Activated CD4-positive, alpha-beta T cell treated with anti-CD3 and anti-CD28 coated beads for 36 hours (primary cell): ENCODE data around the gene TAP2. TPM values are rescaled to one million over a fixed set of nuclear protein-coding genes. Genes with fewer than 3 reads are reported as not detected.
A peak's percentile ranks its signal among the peaks of the same experiment; 100 is the strongest.

Source experiments
- ATAC-seq: fragments of 200-7000 bp; cut with Tn5 transposase; one replicate; pipeline ENCODE4 v1.10.0; 2021; ENCODE audit warnings: mild to moderate bottlenecking, moderate library complexity
- CTCF ChIA-PET: fragments of 350-600 bp; sonication (Branson Sonifier 250); formaldehyde crosslinking; loops from one replicate; lab custom pipeline; 2021; ENCODE audit warnings: antibody characterized with exemption; lab: Charles Lee
- POLR2A ChIA-PET: fragments of 350-600 bp; sonication (Branson Sonifier 250); formaldehyde crosslinking; loops from one replicate; lab custom pipeline; 2021; ENCODE audit warnings: antibody characterized with exemption, inconsistent platforms; lab: Charles Lee
- DNase-seq: peaks from one replicate; pipeline ENCODE4 v3.0.0-alpha.2; 2020
- H3K27ac Mint-ChIP-seq: one replicate; pipeline ENCODE4 v1.8.0; 2021; ENCODE audit warnings: mixed read lengths
- H3K27me3 Mint-ChIP-seq: one replicate; pipeline ENCODE4 v1.8.0; 2021; ENCODE audit warnings: mixed read lengths
- H3K36me3 Mint-ChIP-seq: one replicate; pipeline ENCODE4 v1.8.0; 2021; ENCODE audit warnings: low read depth, mixed read lengths
- H3K4me1 Mint-ChIP-seq: one replicate; pipeline ENCODE4 v1.8.0; 2021; ENCODE audit warnings: mixed read lengths
- H3K4me3 Mint-ChIP-seq: one replicate; pipeline ENCODE4 v1.8.0; 2021; ENCODE audit warnings: mild to moderate bottlenecking, moderate library complexity, mixed read lengths
- H3K9me3 Mint-ChIP-seq: one replicate; pipeline ENCODE4 v1.8.0; 2021; ENCODE audit warnings: low read depth, mixed read lengths
- intact Hi-C, 2 experiments: fragments of 100-400 bp; cut with DNase I in 1 of 2; cut with micrococcal nuclease in 1 of 2; formaldehyde crosslinking; loops; one replicate each; pipeline versions ENCODE4 v1.14.2 to v1.15.1; 2022 to 2024; cut with DNase I, micrococcal nuclease
- total RNA-seq, 2 experiments: library from RNA; stranded (reverse); gene quantifications; one replicate each; pipeline ENCODE4 v1.2.3, GENCODE V29; 2021

Gene TAP2
- total RNA-seq, 2 experiments from 2014 or later, result 96.4 to 150 TPM

DNA sequence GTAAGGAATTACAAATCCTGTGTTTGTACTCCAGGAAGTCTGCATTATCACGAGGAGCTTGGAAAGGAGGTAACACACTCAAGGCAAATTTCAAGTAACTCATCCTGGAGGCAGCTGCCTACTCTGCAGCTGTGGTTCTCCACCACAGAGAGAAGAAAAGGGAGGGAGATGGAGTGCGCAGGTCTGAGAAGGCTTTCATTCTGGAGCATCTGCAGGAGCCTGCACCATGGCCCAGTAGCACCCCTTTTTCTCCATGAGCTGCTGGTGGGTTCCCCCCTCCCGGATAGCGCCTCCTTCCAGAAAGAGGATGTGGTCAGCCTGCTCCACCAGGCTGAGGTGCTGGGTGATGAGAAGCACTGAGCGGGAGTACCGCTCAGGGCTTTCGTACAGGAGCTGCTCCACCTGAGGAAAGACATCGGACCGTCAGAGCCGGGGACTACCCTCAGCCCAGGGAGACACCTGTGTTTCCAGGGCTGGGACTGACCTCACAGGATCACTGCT, 6.9 kb upstream of the TAP2 start:
- Mint-ChIP-seq H3K36me3 (peaks cover 94% of the 10 kb centered on the region), H3K4me1 (peaks cover 64% of the 10 kb centered on the region), H3K27ac (peak overlapping the region; percentile 97), H3K4me3 (peak overlapping the region; percentile 95), H3K9me3 (no peaks in the 10 kb centered on the region), H3K27me3 (no peaks in the 10 kb centered on the region)
- POLR2A ChIA-PET, result interaction anchor here (0.5 to 3.6 kb wide), 11 partner anchors 9 to 1105 kb away, joined by 3 to 69 read pairs (median 4); partner anchors contain the start of genes PSMB9 and TAP1
- CTCF ChIA-PET, result interaction anchor here (0.6 to 10.8 kb wide), 10 partner anchors 11 to 139 kb away, joined by 3 to 240 read pairs (median 4); partner anchors contain the start of genes HLA-DMA, HLA-DOB, PSMB9 and TAP1
- intact Hi-C loops, result loop anchor here (2.0 kb wide), 3 partner anchors 127 to 715 kb away; partner anchors contain the start of genes FKBPL (in 1 of the 2), RXRB (in 1 of the 2) and SLC39A7 (in 1 of the 2)
- ATAC-seq, result peak; percentile 29
- DNase-seq, result peak; percentile 73

- H3K9me3 Mint-ChIP-seq, result no peaks in the 10 kb centered on the region
- ChIA-PET POLR2A (interaction anchor here (0.7 to 3.6 kb wide), 10 partner anchors 9 to 1105 kb away, joined by 3 to 69 read pairs (median 4); partner anchors contain the start of genes HSD17B8, PSMB9 and TAP1), CTCF (interaction anchor here (0.6 to 10.8 kb wide), 10 partner anchors 12 to 140 kb away, joined by 3 to 240 read pairs (median 4); partner anchors contain the start of genes HLA-DMA, HLA-DOB, PSMB9 and TAP1)
- H3K4me3 Mint-ChIP-seq, result peak overlapping the region; percentile 95
- peak overlapping the region; percentile 97 for H3K27ac Mint-ChIP-seq
- ATAC-seq, result peak; percentile 0
- intact Hi-C loops, result loop anchor here (1.0 to 5.0 kb wide), 12 partner anchors 8 to 1178 kb away; partner anchors contain the start of genes AGPAT1 (in 2 of the 2), RNF5 (in 2 of the 2), CSNK2B (in 1 of the 2) and FKBPL (in 1 of the 2)
- H3K4me1 Mint-ChIP-seq, result peaks cover 64% of the 10 kb centered on the region
- no peaks in the 10 kb centered on the region for H3K27me3 Mint-ChIP-seq
- H3K36me3 Mint-ChIP-seq, result peaks cover 94% of the 10 kb centered on the region
- no peak for DNase-seq
These were observed 6.4 kb upstream of the TAP2 start for GRCh38 chr6:32844839-32845383.

GRCh38 chr6:32843979-32844838, 5.7 kb upstream of the TAP2 start, which contains the start of gene PSMB8:
TSS of gene PSMB8 (minus strand) at chr6:32844047. CDS start at chr6:32843996, 51 bp downstream.
- DNase-seq (peak; percentile 99), ATAC-seq (peak; percentile 73)
- Mint-ChIP-seq H3K36me3 (peaks cover 95% of the 10 kb centered on the region), H3K4me1 (peaks cover 66% of the 10 kb centered on the region), H3K9me3 (no peaks in the 10 kb centered on the region), H3K27ac (peak within 1 kb of the TSS; percentile 97), H3K4me3 (peak within 1 kb of the TSS; percentile 95), H3K27me3 (no peaks in the 10 kb centered on the region)
- POLR2A ChIA-PET, result interaction anchor here (1.1 to 3.6 kb wide), 8 partner anchors 10 to 479 kb away, joined by 3 to 69 read pairs (median 4); partner anchors contain the start of genes HSD17B8, PSMB9 and TAP1
- CTCF ChIA-PET, result interaction anchor here (0.7 to 10.8 kb wide), 7 partner anchors 12 to 140 kb away, joined by 3 to 240 read pairs (median 9); partner anchors contain the start of genes HLA-DMA, PSMB9 and TAP1
- intact Hi-C loops, result loop anchor here (1.0 to 5.0 kb wide), 12 partner anchors 9 to 1177 kb away; partner anchors contain the start of genes AGPAT1 (in 2 of the 2), RNF5 (in 2 of the 2), CSNK2B (in 1 of the 2) and FKBPL (in 1 of the 2)

DNA sequence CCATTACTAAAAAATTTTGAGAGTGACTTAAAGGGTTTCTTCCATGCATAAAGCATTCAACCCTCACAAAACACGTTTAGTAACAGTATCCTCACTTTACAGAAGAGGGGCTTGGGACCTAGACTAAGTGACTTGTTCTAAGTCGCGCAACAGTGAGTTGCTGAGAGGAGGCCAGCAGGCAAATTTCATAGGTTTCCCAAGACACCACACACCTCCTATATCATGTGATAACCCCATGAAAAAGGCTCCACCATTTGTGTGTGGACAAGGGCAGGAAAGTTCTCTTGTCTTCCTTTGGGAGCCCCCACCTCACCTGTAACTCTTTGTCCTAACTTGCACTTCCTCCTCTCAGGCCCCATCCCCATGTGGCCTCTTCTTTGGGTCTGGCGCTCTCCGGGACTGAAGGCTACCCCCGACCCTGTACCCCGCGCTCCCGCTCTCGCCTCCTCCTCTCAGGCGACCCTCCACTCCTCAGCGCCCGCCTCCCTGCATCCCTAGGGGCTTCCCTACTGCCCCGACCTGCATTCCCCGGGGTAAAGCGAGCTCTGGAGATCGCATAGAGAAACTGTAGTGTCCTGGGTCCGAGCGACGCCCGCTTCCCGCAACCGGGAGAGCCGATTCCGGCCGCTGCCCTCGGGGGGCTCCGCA, 4.9 kb upstream of the TAP2 start:
- ATAC-seq, result no peak
- H3K27me3 Mint-ChIP-seq, result no peaks in the 10 kb centered on the region
- no peaks in the 10 kb centered on the region for H3K9me3 Mint-ChIP-seq
- peaks cover 89% of the 10 kb centered on the region for H3K36me3 Mint-ChIP-seq
- peak overlapping the region; percentile 97 for H3K27ac Mint-ChIP-seq
- peaks cover 64% of the 10 kb centered on the region for H3K4me1 Mint-ChIP-seq
- DNase-seq, result no peak
- CTCF ChIA-PET, result interaction anchor here (0.6 to 10.8 kb wide), 5 partner anchors 13 to 143 kb away, joined by 3 to 253 read pairs (median 5); partner anchors contain the start of genes PSMB9 and TAP1
- peak overlapping the region; percentile 95 for H3K4me3 Mint-ChIP-seq
- POLR2A ChIA-PET, result interaction anchor here (1.1 to 3.6 kb wide), 4 partner anchors 11 to 480 kb away, joined by 3 to 69 read pairs (median 34); partner anchors contain the start of genes HSD17B8, PSMB9 and TAP1
- intact Hi-C loops, result loop anchor here (5.0 kb wide), 5 partner anchors 469 to 1176 kb away; partner anchors contain the start of genes AGPAT1 (in 2 of the 2), RNF5 (in 2 of the 2), CSNK2B (in 1 of the 2) and LY6G5B (in 1 of the 2)

DNA sequence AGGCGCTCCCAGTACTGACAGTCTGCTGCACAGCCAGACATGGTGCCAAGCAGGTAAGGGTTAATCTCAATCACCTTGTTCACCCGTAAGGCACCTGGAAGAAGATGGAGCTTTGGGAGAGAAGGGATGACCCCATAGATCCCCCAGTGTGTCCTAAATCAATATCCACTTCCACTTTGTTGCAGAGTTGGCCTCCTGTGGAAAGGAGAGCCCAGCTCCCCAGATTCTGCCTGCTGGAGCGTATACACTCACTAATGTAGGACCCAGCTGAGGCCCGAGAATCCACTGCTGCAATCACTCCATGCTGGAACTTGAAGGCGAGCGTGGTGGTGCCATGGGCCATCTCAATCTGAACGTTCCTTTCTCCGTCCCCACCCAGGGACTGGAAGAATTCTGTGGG, 4.2 kb upstream of the TAP2 start:
- intact Hi-C loops, result loop anchor here (5.0 kb wide), 5 partner anchors 470 to 1175 kb away; partner anchors contain the start of genes AGPAT1 (in 2 of the 2), RNF5 (in 2 of the 2), CSNK2B (in 1 of the 2) and LY6G5B (in 1 of the 2)
- Mint-ChIP-seq H3K4me1 (peaks cover 56% of the 10 kb centered on the region), H3K36me3 (peaks cover 82% of the 10 kb centered on the region), H3K4me3 (peak overlapping the region; percentile 95), H3K27me3 (no peaks in the 10 kb centered on the region), H3K27ac (peak overlapping the region; percentile 97), H3K9me3 (no peaks in the 10 kb centered on the region)
- ChIA-PET CTCF (interaction anchor here (0.6 to 10.8 kb wide), 8 partner anchors 14 to 665 kb away, joined by 3 to 253 read pairs (median 3); partner anchors contain the start of genes PSMB9 and TAP1), POLR2A (interaction anchor here (0.9 to 1.0 kb wide), 2 partner anchors 11 to 129 kb away, joined by 3 to 4 read pairs; partner anchors contain the start of genes PSMB9 and TAP1)
- DNase-seq, result no peak
- no peak for ATAC-seq

- DNase-seq (no peak), ATAC-seq (no peak)
- ChIA-PET CTCF (interaction anchor here (0.6 to 10.8 kb wide), 8 partner anchors 14 to 665 kb away, joined by 3 to 253 read pairs (median 3); partner anchors contain the start of genes PSMB9 and TAP1), POLR2A (interaction anchor here (0.9 to 1.0 kb wide), 2 partner anchors 11 to 130 kb away, joined by 3 to 4 read pairs; partner anchors contain the start of genes PSMB9 and TAP1)
- peaks cover 55% of the 10 kb centered on the region for H3K4me1 Mint-ChIP-seq
- intact Hi-C loops, result loop anchor here (5.0 kb wide), 5 partner anchors 470 to 1175 kb away; partner anchors contain the start of genes AGPAT1 (in 2 of the 2), RNF5 (in 2 of the 2), CSNK2B (in 1 of the 2) and LY6G5B (in 1 of the 2)
- peak overlapping the region; percentile 97 for H3K27ac Mint-ChIP-seq
- peak overlapping the region; percentile 95 for H3K4me3 Mint-ChIP-seq
- H3K36me3 Mint-ChIP-seq, result peaks cover 82% of the 10 kb centered on the region
- H3K9me3 Mint-ChIP-seq, result no peaks in the 10 kb centered on the region
- no peaks in the 10 kb centered on the region for H3K27me3 Mint-ChIP-seq
These were observed 3.6 kb upstream of the TAP2 start for GRCh38 chr6:32842021-32842650.

DNA sequence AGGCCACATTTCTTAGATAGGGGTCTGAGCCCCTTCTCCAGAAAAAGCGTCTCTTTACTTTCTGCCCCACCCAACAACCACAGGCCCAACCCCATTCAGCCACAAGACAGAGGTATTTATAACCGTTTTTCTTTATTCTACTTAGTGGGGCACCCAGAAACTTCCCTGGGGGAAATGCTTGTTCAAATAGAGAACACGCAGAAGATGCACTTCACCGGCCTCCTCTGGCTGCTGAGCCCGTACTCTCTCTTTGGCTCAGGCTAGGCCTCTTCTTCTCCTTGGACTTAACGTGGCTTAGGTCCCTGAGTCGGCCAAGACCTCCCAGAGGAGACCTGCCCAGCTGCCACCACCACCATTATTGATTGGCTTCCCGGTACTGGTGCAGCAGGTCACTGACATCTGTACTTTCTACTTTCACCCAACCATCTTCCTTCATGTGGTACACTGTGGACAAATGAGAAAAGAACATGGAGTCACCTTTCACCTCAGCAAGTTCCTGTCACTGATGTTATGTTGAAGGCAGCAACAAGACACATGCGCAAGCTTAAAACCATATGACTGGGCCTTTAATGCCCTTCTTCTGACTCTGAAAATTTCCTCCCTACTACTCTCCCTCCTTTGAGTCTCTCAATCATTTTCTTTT, 2.2 kb upstream of the TAP2 start:
- H3K9me3 Mint-ChIP-seq, result no peaks in the 10 kb centered on the region
- H3K36me3 Mint-ChIP-seq, result peaks cover 81% of the 10 kb centered on the region
- H3K4me1 Mint-ChIP-seq, result peaks cover 57% of the 10 kb centered on the region
- peak overlapping the region; percentile 97 for H3K27ac Mint-ChIP-seq
- no peaks in the 10 kb centered on the region for H3K27me3 Mint-ChIP-seq
- intact Hi-C loops, result loop anchor here (5.0 kb wide), 5 partner anchors 472 to 1173 kb away; partner anchors contain the start of genes AGPAT1 (in 2 of the 2), RNF5 (in 2 of the 2), CSNK2B (in 1 of the 2) and LY6G5B (in 1 of the 2)
- POLR2A ChIA-PET, result interaction anchor here (1.2 to 4.4 kb wide), 3 partner anchors 13 to 132 kb away, joined by 3 to 40 read pairs (median 4); partner anchors contain the start of genes PSMB9 and TAP1
- CTCF ChIA-PET, result interaction anchor here (3.1 to 10.8 kb wide), 4 partner anchors 9 to 143 kb away, joined by 31 to 253 read pairs (median 143); partner anchors contain the start of genes PSMB9 and TAP1
- ATAC-seq, result peak; percentile 2
- H3K4me3 Mint-ChIP-seq, result peak overlapping the region; percentile 95
- peak; percentile 71 for DNase-seq

GRCh38 chr6:32839356-32839755, 817 bp upstream of the TAP2 start:
- no peak for ATAC-seq
- Mint-ChIP-seq H3K4me1 (peaks cover 69% of the 10 kb centered on the region), H3K36me3 (peaks cover 82% of the 10 kb centered on the region), H3K27me3 (no peaks in the 10 kb centered on the region), H3K9me3 (no peaks in the 10 kb centered on the region), H3K27ac (peak overlapping the region; percentile 94), H3K4me3 (peak overlapping the region; percentile 95)
- CTCF ChIA-PET, result interaction anchor here (0.7 to 10.8 kb wide), 19 partner anchors 8 to 644 kb away, joined by 3 to 253 read pairs (median 13); partner anchors contain the start of genes HLA-DMA, HLA-DMB, PSMB9 and TAP1
- intact Hi-C loops, result loop anchor here in 1 of 2 experiments (2.0 to 5.0 kb wide), 3 partner anchors 55 to 712 kb away; partner anchors contain the start of gene ATF6B
- no peak for DNase-seq
- POLR2A ChIA-PET, result interaction anchor here (1.2 to 4.4 kb wide), 6 partner anchors 15 to 145 kb away, joined by 3 to 57 read pairs (median 18); partner anchors contain the start of genes PSMB9 and TAP1
